Hematopoietic multipotent progenitor cell treated with erythropoietin and hydrocortisone succinate and interleukin-3 and kit ligand, for 17 days (in vitro differentiated cells): ENCODE results near the gene DARS2.

Experiments used
- DNase-seq: peaks from one replicate; pipeline ENCODE4 v3.0.0-alpha.2; 2015; ENCODE audit warnings: low spot score

Gene DARS2

GRCh38 chr1:173887627-173888026 is 63.2 kb downstream of the DARS2 start:
- DNase-seq, result no peak

DNA sequence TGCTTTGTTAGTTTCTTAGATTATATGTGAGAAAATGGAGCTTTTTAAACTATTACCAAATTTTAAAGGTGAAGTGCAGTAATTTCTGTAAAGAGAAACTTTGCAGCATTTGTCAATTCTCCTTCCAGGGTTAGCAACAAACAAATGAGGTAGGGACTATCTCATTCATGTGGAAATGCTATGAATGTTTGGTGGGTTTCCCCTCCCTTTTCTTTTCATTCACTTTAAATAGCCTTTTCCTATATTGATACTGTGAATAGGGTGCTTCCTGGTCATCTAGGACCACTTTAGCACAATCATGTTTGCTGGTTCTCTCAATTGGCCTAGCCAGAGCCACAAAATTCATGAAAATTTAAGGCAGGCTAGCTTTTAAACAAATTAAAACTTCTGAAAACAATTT is 64.3 kb downstream of the DARS2 start:
- no peak for DNase-seq

GRCh38 chr1:173889885-173890284 is 65.4 kb downstream of the DARS2 start:
- no peak for DNase-seq

- no peak for DNase-seq
Measured at GRCh38 chr1:173893611-173894010, 69.1 kb downstream of the DARS2 start.

DNA sequence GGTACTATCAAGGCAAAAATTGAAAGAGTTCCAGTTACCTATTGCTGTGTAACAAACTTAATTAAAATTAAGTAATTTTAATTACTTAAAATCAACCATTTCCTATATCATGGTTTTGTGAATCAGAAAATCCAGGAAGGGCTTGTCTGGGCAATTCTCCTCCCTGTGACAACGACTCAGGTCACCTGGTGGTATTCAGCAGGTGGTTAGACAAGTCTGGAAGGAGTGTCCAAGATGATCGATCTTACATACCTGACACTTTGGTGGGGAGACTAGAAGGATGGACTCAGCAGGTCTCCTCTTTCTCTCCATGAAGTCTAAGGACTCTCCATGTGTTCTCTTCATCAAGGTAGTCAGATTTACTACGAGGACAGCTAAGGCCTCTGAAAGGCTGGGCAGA is 69.7 kb downstream of the DARS2 start:
- no peak for DNase-seq

DNA sequence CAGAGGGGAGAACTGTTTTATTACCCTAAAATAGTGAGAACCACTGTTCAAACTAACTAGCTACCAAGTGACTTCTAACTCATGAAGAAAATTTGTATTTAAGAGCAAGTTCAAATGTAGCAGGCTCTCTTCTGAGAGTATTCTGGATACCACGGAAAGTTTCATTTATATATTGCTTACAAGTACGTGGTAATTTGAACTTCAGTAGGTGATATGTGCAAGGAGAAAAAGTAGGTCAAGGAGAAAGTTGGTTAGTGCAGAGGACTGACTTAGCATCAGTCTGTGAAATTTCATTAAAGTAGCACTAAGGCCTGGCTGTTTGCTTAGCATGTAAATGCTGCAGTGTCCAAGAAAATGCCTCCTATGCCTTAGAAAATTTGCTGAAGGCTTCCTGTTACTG is 76.0 kb downstream of the DARS2 start:
- DNase-seq, result no peak

GRCh38 chr1:173900992-173901391 is 76.5 kb downstream of the DARS2 start:
- DNase-seq, result no peak

DNA sequence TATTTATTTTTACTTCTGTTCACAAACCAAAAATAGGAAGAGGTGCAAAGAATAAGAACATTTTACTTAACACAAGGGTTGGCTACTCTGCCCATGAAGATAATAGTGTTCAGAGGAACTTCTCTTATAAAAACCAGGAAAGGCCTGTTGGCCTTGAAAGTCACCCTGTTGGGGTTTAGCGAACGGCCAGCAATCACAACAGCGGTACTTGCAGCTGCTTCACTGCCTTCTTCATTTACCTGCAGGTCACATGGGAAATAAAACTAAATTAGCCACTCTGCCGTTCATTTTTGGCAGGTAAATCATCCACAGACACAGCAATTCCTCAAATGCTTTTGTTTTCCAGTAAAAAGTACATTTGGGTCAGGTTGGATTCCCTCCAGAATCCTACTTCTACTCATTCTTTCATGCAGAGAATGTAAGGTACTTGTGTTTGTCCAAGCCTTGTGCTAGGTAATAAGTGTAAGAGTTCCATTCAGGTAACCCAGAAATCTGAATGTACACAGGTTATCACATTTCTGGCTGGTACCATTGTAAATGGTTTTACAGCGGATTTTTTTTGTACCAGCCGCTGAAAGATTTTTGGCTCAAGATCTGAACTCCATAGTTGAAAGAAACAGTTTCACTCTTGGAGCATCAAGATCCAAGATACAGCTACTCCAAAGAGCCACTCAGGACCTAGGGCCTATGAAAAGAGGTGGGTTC is 79.5 kb downstream of the DARS2 start:
- no peak for DNase-seq
